Measurements from ENCODE around the gene ENHO.

GRCh38 chr9:34492051-34492450, 30.7 kb downstream of the ENHO start:
- TF ChIP-seq EZH2 (IDR thresholded peaks at IDR 0.05) (no peak), EZH2phosphoT487 (IDR thresholded peaks at IDR 0.05) (no peak)
- TF ChIP-seq, protein P1, sequence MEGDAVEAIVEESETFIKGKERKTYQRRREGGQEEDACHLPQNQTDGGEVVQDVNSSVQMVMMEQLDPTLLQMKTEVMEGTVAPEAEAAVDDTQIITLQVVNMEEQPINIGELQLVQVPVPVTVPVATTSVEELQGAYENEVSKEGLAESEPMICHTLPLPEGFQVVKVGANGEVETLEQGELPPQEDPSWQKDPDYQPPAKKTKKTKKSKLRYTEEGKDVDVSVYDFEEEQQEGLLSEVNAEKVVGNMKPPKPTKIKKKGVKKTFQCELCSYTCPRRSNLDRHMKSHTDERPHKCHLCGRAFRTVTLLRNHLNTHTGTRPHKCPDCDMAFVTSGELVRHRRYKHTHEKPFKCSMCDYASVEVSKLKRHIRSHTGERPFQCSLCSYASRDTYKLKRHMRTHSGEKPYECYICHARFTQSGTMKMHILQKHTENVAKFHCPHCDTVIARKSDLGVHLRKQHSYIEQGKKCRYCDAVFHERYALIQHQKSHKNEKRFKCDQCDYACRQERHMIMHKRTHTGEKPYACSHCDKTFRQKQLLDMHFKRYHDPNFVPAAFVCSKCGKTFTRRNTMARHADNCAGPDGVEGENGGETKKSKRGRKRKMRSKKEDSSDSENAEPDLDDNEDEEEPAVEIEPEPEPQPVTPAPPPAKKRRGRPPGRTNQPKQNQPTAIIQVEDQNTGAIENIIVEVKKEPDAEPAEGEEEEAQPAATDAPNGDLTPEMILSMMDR (IDR thresholded peaks at IDR 0.05), result no peak
